Measurements from ENCODE around the gene FHL2. TPM values are rescaled to one million over a fixed set of nuclear protein-coding genes. Genes with fewer than 3 reads are reported as not detected.

The FHL2 gene
- total RNA-seq, 1 experiment from 2014 or later, result 21.1 TPM

DNA sequence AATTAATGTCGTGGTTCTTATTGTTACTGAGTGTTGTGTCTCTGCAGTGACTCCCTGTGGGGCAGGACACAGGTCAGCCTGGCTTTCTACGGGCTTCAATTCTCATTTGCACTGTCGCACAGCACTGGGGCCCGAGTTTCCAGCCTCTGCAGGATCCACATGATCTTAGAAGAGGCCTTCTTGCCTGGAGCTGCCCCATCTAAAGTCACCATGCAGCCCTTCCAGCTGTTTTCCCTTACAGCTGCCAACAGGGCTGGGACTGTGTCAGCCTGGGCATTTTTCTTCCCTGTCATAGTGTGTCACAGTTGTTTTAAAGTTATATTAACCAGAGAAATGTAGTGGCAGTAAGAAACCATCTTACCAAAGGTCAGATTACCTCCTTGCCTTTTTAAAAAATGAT is 27.0 kb downstream of the FHL2 start:
- peaks cover 2% of the 10 kb centered on the region; the same call in 1 of the 2 replicates for H3K4me1 Mint-ChIP-seq

DNA sequence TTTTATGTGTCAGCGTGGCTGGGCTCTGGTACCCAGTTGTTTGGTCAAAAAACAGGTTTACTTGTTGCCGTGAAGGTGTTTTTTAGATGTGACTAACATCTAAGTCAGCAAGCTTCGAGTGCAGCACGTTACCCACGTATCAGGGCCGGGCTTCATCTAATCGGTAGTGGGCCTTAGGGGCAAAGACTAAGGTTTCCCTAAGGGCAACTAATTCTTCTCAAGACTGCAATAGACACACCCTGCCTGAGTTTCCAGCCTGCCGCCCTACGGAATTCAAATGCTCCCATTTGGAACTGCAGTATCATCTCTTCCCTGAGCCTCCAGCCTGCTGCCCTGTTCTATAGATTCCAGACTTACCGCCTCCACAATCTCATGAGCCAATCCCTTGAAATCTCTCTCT is 27.7 kb downstream of the FHL2 start:
- H3K9me3 Mint-ChIP-seq, result no peaks in the 10 kb centered on the region
- peaks cover 14% of the 10 kb centered on the region for H3K36me3 Mint-ChIP-seq
- CTCF ChIA-PET, result interaction anchor here (1.2 kb wide), 1 partner anchor 33 kb away, joined by 7 read pairs; no protein-coding TSS in a partner anchor
- peaks cover 2% of the 10 kb centered on the region; the same call in 1 of the 2 replicates for H3K4me1 Mint-ChIP-seq
- no peaks in the 10 kb centered on the region for H3K27me3 Mint-ChIP-seq (ENCODE audit: low read depth)
- H3K4me3 Mint-ChIP-seq, result no peak overlapping the region
- POLR2A ChIA-PET, result interaction anchor here (1.0 kb wide), 1 partner anchor 150 kb away, joined by 3 read pairs; no protein-coding TSS in a partner anchor
- DNase-seq (ENCODE audit: low spot score), result no peak
- no peak for ATAC-seq
- H3K27ac Mint-ChIP-seq, result no peak overlapping the region
- TF ChIP-seq JAZF1 (CRISPR knock-in tag; IDR thresholded peaks at IDR 0.05) (no peak), OVOL2 (CRISPR knock-in tag; IDR thresholded peaks at IDR 0.05; ENCODE audit: borderline replicate concordance) (no peak), FOXJ3 (CRISPR knock-in tag; IDR thresholded peaks at IDR 0.05; ENCODE audit: borderline replicate concordance) (no peak), RORB (CRISPR knock-in tag; IDR thresholded peaks at IDR 0.05) (no peak), ATF1 (CRISPR knock-in tag; IDR thresholded peaks at IDR 0.05) (no peak), RELA (CRISPR knock-in tag; IDR thresholded peaks at IDR 0.05; ENCODE audit: borderline replicate concordance) (no peak), GTF2I (CRISPR knock-in tag; conservative IDR thresholded peaks at IDR 0.05) (no peak), FOXP1 (CRISPR knock-in tag; IDR thresholded peaks at IDR 0.05; ENCODE audit: borderline replicate concordance) (no peak), GABPB1 (CRISPR knock-in tag; IDR thresholded peaks at IDR 0.05) (no peak), ZNF396 (CRISPR knock-in tag; IDR thresholded peaks at IDR 0.05; ENCODE audit: borderline replicate concordance) (no peak), ZNF671 (CRISPR knock-in tag; IDR thresholded peaks at IDR 0.05) (no peak)
- TF ChIP-seq, protein P1, sequence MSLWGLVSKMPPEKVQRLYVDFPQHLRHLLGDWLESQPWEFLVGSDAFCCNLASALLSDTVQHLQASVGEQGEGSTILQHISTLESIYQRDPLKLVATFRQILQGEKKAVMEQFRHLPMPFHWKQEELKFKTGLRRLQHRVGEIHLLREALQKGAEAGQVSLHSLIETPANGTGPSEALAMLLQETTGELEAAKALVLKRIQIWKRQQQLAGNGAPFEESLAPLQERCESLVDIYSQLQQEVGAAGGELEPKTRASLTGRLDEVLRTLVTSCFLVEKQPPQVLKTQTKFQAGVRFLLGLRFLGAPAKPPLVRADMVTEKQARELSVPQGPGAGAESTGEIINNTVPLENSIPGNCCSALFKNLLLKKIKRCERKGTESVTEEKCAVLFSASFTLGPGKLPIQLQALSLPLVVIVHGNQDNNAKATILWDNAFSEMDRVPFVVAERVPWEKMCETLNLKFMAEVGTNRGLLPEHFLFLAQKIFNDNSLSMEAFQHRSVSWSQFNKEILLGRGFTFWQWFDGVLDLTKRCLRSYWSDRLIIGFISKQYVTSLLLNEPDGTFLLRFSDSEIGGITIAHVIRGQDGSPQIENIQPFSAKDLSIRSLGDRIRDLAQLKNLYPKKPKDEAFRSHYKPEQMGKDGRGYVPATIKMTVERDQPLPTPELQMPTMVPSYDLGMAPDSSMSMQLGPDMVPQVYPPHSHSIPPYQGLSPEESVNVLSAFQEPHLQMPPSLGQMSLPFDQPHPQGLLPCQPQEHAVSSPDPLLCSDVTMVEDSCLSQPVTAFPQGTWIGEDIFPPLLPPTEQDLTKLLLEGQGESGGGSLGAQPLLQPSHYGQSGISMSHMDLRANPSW (CRISPR knock-in tag; conservative IDR thresholded peaks at IDR 0.05; ENCODE audit: low read depth), result no peak
- TF ChIP-seq, protein P2, sequence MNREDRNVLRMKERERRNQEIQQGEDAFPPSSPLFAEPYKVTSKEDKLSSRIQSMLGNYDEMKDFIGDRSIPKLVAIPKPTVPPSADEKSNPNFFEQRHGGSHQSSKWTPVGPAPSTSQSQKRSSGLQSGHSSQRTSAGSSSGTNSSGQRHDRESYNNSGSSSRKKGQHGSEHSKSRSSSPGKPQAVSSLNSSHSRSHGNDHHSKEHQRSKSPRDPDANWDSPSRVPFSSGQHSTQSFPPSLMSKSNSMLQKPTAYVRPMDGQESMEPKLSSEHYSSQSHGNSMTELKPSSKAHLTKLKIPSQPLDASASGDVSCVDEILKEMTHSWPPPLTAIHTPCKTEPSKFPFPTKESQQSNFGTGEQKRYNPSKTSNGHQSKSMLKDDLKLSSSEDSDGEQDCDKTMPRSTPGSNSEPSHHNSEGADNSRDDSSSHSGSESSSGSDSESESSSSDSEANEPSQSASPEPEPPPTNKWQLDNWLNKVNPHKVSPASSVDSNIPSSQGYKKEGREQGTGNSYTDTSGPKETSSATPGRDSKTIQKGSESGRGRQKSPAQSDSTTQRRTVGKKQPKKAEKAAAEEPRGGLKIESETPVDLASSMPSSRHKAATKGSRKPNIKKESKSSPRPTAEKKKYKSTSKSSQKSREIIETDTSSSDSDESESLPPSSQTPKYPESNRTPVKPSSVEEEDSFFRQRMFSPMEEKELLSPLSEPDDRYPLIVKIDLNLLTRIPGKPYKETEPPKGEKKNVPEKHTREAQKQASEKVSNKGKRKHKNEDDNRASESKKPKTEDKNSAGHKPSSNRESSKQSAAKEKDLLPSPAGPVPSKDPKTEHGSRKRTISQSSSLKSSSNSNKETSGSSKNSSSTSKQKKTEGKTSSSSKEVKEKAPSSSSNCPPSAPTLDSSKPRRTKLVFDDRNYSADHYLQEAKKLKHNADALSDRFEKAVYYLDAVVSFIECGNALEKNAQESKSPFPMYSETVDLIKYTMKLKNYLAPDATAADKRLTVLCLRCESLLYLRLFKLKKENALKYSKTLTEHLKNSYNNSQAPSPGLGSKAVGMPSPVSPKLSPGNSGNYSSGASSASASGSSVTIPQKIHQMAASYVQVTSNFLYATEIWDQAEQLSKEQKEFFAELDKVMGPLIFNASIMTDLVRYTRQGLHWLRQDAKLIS (CRISPR knock-in tag; IDR thresholded peaks at IDR 0.05; ENCODE audit: borderline replicate concordance), result no peak
- TF ChIP-seq, protein P3, sequence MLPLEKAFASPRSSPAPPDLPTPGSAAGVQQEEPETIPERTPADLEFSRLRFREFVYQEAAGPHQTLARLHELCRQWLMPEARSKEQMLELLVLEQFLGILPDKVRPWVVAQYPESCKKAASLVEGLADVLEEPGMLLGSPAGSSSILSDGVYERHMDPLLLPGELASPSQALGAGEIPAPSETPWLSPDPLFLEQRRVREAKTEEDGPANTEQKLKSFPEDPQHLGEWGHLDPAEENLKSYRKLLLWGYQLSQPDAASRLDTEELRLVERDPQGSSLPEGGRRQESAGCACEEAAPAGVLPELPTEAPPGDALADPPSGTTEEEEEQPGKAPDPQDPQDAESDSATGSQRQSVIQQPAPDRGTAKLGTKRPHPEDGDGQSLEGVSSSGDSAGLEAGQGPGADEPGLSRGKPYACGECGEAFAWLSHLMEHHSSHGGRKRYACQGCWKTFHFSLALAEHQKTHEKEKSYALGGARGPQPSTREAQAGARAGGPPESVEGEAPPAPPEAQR (CRISPR knock-in tag; IDR thresholded peaks at IDR 0.05), result no peak
- TF ChIP-seq, protein P4, sequence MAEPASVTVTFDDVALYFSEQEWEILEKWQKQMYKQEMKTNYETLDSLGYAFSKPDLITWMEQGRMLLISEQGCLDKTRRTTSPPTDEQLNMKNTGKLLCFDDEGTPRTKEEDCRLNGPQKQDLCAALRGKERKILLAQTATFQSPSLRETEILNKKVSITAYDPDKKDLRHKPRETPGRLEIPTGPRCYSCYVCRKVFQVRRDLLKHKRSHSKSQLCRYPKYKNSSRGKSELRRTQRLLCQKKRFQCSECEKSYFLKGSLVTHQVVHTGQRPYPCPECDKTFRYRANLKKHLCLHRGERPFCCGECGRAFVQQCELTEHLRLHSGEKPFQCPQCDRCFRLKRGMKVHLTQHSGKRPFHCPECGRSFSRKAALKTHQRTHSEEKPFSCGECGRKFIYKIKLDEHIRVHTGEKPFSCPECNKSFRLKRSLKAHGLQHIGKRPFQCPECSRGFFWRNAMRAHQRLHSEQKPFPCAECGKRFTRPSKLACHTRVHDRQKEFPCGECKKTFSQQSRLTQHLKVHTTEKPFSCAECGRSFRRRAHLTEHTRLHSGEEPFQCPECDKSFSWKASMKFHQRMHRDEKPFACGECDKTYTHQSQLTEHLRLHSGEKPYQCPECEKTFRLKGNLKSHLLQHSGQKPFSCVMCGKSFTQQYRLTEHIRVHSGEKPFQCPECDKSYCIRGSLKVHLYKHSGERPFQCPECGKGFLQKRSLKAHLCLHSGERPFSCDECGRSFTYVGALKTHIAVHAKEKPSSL (CRISPR knock-in tag; conservative IDR thresholded peaks at IDR 0.05), result no peak
- TF ChIP-seq, protein P5, sequence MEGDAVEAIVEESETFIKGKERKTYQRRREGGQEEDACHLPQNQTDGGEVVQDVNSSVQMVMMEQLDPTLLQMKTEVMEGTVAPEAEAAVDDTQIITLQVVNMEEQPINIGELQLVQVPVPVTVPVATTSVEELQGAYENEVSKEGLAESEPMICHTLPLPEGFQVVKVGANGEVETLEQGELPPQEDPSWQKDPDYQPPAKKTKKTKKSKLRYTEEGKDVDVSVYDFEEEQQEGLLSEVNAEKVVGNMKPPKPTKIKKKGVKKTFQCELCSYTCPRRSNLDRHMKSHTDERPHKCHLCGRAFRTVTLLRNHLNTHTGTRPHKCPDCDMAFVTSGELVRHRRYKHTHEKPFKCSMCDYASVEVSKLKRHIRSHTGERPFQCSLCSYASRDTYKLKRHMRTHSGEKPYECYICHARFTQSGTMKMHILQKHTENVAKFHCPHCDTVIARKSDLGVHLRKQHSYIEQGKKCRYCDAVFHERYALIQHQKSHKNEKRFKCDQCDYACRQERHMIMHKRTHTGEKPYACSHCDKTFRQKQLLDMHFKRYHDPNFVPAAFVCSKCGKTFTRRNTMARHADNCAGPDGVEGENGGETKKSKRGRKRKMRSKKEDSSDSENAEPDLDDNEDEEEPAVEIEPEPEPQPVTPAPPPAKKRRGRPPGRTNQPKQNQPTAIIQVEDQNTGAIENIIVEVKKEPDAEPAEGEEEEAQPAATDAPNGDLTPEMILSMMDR (IDR thresholded peaks at IDR 0.05), result no peak

More for the DNA sequence above, 27.0 kb downstream of the FHL2 start:
- TF ChIP-seq SOX15 (CRISPR knock-in tag; IDR thresholded peaks at IDR 0.05), result no peak
- TF ChIP-seq JUN (CRISPR knock-in tag; IDR thresholded peaks at IDR 0.05), result no peak
- TF ChIP-seq SMAD3 (CRISPR knock-in tag; IDR thresholded peaks at IDR 0.05; ENCODE audit: borderline replicate concordance), result no peak
- no peak for TF ChIP-seq EMX1 (CRISPR knock-in tag; IDR thresholded peaks at IDR 0.05)
- TF ChIP-seq, protein P6, sequence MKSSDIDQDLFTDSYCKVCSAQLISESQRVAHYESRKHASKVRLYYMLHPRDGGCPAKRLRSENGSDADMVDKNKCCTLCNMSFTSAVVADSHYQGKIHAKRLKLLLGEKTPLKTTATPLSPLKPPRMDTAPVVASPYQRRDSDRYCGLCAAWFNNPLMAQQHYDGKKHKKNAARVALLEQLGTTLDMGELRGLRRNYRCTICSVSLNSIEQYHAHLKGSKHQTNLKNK (CRISPR knock-in tag; IDR thresholded peaks at IDR 0.05), result no peak
- TF ChIP-seq, protein P7, sequence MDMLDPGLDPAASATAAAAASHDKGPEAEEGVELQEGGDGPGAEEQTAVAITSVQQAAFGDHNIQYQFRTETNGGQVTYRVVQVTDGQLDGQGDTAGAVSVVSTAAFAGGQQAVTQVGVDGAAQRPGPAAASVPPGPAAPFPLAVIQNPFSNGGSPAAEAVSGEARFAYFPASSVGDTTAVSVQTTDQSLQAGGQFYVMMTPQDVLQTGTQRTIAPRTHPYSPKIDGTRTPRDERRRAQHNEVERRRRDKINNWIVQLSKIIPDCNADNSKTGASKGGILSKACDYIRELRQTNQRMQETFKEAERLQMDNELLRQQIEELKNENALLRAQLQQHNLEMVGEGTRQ (CRISPR knock-in tag; IDR thresholded peaks at IDR 0.05), result no peak
- no peak for TF ChIP-seq FOXJ3 (CRISPR knock-in tag; IDR thresholded peaks at IDR 0.05; ENCODE audit: borderline replicate concordance)
- ChIA-PET CTCF (interaction anchor here (1.2 kb wide), 1 partner anchor 32 kb away, joined by 7 read pairs; no protein-coding TSS in a partner anchor), POLR2A (no interaction called here)
- no peak overlapping the region for H3K27ac Mint-ChIP-seq
- H3K4me3 Mint-ChIP-seq, result no peak overlapping the region
- DNase-seq (ENCODE audit: low spot score) (no peak), ATAC-seq (no peak)
- H3K36me3 Mint-ChIP-seq, result peaks cover 14% of the 10 kb centered on the region
- no peaks in the 10 kb centered on the region for H3K9me3 Mint-ChIP-seq
- H3K27me3 Mint-ChIP-seq (ENCODE audit: low read depth), result no peaks in the 10 kb centered on the region

Measured in WTC11 (cell line).